Endothelial cell of umbilical vein (primary cell): ENCODE data around the gene DERA. TPM values are rescaled to one million over a fixed set of nuclear protein-coding genes. Genes with fewer than 3 reads are reported as not detected.

Experiments
- BruUV-seq: library from RNA; stranded (reverse); fragments of 400-500 nt; replicated peaks from 2 replicates; lab custom pipeline; 2021; lab: Mats Ljungman, UMichigan
- CTCF ChIA-PET: fragments of 300-600, 350-600 bp; sonication (Branson Sonifier 250); formaldehyde crosslinking; loops from one replicate; lab custom pipeline; 2021; ENCODE audit warnings: antibody characterized with exemption, inconsistent platforms; lab: Charles Lee
- POLR2A ChIA-PET: fragments of 300-600, 350-600 bp; sonication (Branson Sonifier 250); formaldehyde crosslinking; loops from one replicate; lab custom pipeline; 2021; ENCODE audit warnings: antibody characterized with exemption, inconsistent platforms; lab: Charles Lee
- DNase-seq: peaks from one replicate; pipeline ENCODE4 v3.0.0-alpha.2; 2011; ENCODE audit warnings: low read depth, low spot score
- FAIRE-seq: peaks from 2 replicates; lab custom pipeline; 2011; peaks lifted over from hg19 to GRCh38; lab: Jason Lieb, UNC
- H2AFZ ChIP-seq: 2 replicates; pipeline ENCODE4 v1.6.0; 2012; ENCODE audit warnings: low read depth, low read length, control low read depth, inconsistent platforms
- H3K27ac ChIP-seq: 2 replicates; pipeline ENCODE4 v1.5.1; 2011; ENCODE audit warnings: low read depth, mild to moderate bottlenecking, control low read depth, low read length, moderate library complexity; ENCODE audit not compliant: insufficient read depth
- H3K27me3 ChIP-seq, 2 experiments: 2 replicates each; pipeline versions ENCODE4 v1.6.0 to v1.6.1; 2011; ENCODE audit warnings: low read length in 2 of 2, mixed read lengths in 1 of 2; ENCODE audit not compliant: control insufficient read depth in 2 of 2, insufficient read depth in 2 of 2
- H3K36me3 ChIP-seq, 2 experiments: 2 replicates in 1 of 2; 3 replicates in 1 of 2; pipeline ENCODE4 v1.5.1; 2011; ENCODE audit warnings: low read length in 2 of 2, mild to moderate bottlenecking in 1 of 2, moderate library complexity in 1 of 2; ENCODE audit not compliant: control insufficient read depth in 2 of 2, insufficient read depth in 2 of 2; ENCODE audit errors: extremely low read depth in 1 of 2
- H3K4me1 ChIP-seq: 3 replicates; pipeline ENCODE4 v1.5.1; 2011; ENCODE audit warnings: mild to moderate bottlenecking, low read length; ENCODE audit not compliant: control insufficient read depth, insufficient read depth; ENCODE audit errors: extremely low read depth
- H3K4me2 ChIP-seq: 2 replicates; pipeline ENCODE4 v1.6.1; 2011; ENCODE audit warnings: low read length, control low read depth, mixed read lengths; ENCODE audit not compliant: insufficient read depth
- H3K4me3 ChIP-seq, 3 experiments: fragments of 200-600 bp in 1 of 3; sonication (generic), shearing (Covaris generic) in 1 of 3; replicated peaks in 1 of 3; 2 replicates each; pipeline ENCODE4 v1.5.1; 2011 to 2016; ENCODE audit warnings: control low read depth in 3 of 3, low read length in 3 of 3, mild to moderate bottlenecking in 2 of 3, inconsistent platforms in 1 of 3, low read depth in 1 of 3, moderate library complexity in 1 of 3; ENCODE audit not compliant: insufficient read depth in 1 of 3
- H3K79me2 ChIP-seq: 2 replicates; pipeline ENCODE4 v1.6.0; 2012; ENCODE audit warnings: low read length, inconsistent platforms; ENCODE audit not compliant: control insufficient read depth, insufficient read depth
- H3K9ac ChIP-seq: replicated peaks from 2 replicates; pipeline ENCODE3; 2011; ENCODE audit warnings: low read length, control low read depth; ENCODE audit not compliant: insufficient read depth; ENCODE audit errors: extremely low read depth
- H3K9me1 ChIP-seq: replicated peaks from 3 replicates; pipeline ENCODE4 v1.6.0; 2011; ENCODE audit warnings: mild to moderate bottlenecking, low read length; ENCODE audit not compliant: control insufficient read depth, insufficient read depth; ENCODE audit errors: extremely low read depth
- H3K9me3 ChIP-seq: replicated peaks from 2 replicates; pipeline ENCODE4 v1.5.1; 2012; ENCODE audit warnings: low read length, inconsistent platforms; ENCODE audit not compliant: control insufficient read depth, insufficient read depth
- H4K20me1 ChIP-seq: replicated peaks from 2 replicates; pipeline ENCODE3; 2011; ENCODE audit warnings: mild to moderate bottlenecking, low read length; ENCODE audit not compliant: control insufficient read depth, insufficient read depth; ENCODE audit errors: extremely low read depth
- EZH2 ChIP-seq: IDR thresholded peaks from 2 replicates; pipeline ENCODE4 v1.6.1; 2012; ENCODE audit warnings: borderline replicate concordance, low read depth, mild to moderate bottlenecking, moderate library complexity, low read length, inconsistent platforms; ENCODE audit not compliant: severe bottlenecking
- FOS ChIP-seq: IDR thresholded peaks from 2 replicates; pipeline ENCODE4 v1.6.1; 2011; ENCODE audit warnings: mild to moderate bottlenecking, low read length, moderate library complexity, borderline replicate concordance; ENCODE audit not compliant: insufficient read depth
- GATA2 ChIP-seq: IDR thresholded peaks from 2 replicates; pipeline ENCODE4 v1.7.0; 2011; ENCODE audit warnings: low read depth, mild to moderate bottlenecking, moderate library complexity, mixed read lengths, low read length; ENCODE audit not compliant: insufficient read length, insufficient read depth
- JUN ChIP-seq: IDR thresholded peaks from 2 replicates; pipeline ENCODE4 v1.6.1; 2011; ENCODE audit warnings: borderline replicate concordance, low read depth; ENCODE audit not compliant: insufficient read length, insufficient read depth
- MAX ChIP-seq: IDR thresholded peaks from 2 replicates; pipeline ENCODE4 v1.6.1; 2011; ENCODE audit not compliant: insufficient read depth, insufficient read length
- MYC ChIP-seq: IDR thresholded peaks from one replicate; pipeline ENCODE4 v1.6.1; 2011; ENCODE audit warnings: mild to moderate bottlenecking, low read depth, low read length
- POLR2A ChIP-seq: IDR thresholded peaks from 2 replicates; pipeline ENCODE4 v1.6.1; 2012; ENCODE audit warnings: low read depth, mild to moderate bottlenecking, control low read depth, low read length
- POLR2AphosphoS5 ChIP-seq: IDR thresholded peaks from 2 replicates; pipeline ENCODE4 v1.6.1; 2012; ENCODE audit warnings: low read depth, mild to moderate bottlenecking, control low read depth, low read length, moderate library complexity; ENCODE audit not compliant: insufficient read depth
- dilution Hi-C: fragments of 300-500 bp; cut with MboI; formaldehyde crosslinking; loops from one replicate; pipeline ENCODE4 v1.15.0; 2019; ENCODE audit warnings: low sequenced_read_pairs; ENCODE audit not compliant: extremely low pct_ligation_motif_present
- intact Hi-C: fragments of 100-400 bp; cut with micrococcal nuclease; formaldehyde crosslinking; loops from one replicate; pipeline ENCODE4 v1.10.0; 2022
- polyA plus RNA-seq, 4 experiments: library from polyadenylated mRNA; depleted of rRNA in 3 of 4; stranded (reverse) in 3 of 4; unstranded in 1 of 4; fragments of >200 nt; gene quantifications; 2 replicates each; pipeline versions ENCODE4 v1.2.1 to v1.2.3, GENCODE V29; 2011 to 2012; ENCODE audit warnings: missing spikeins in 1 of 4
- total RNA-seq: library from RNA; stranded (reverse); gene quantifications from 2 replicates; pipeline ENCODE4 v1.2.3, GENCODE V29; 2021
- TF ChIP-seq, protein P1 (sequence below), 2 donors: IDR thresholded peaks; 1 replicate in 1 of 2; 2 replicates in 1 of 2; pipeline ENCODE4 v1.5.1; 2011; ENCODE audit warnings: low read length in 2 of 2, mild to moderate bottlenecking in 2 of 2, moderate library complexity in 2 of 2, control low read depth in 1 of 2, inconsistent platforms in 1 of 2, low read depth in 1 of 2; ENCODE audit not compliant: insufficient read depth in 1 of 2; ENCODE audit errors: extremely low read depth in 1 of 2

DERA gene
- total and polyA plus RNA-seq, 2 donors (not counting 3 experiments of a cell fraction or from before 2014, with no cell fraction given), result 19.8 to 41.5 TPM

GRCh38 chr12:15892645-15893259 lies 18.4 kb upstream of the DERA start:
- Histone ChIP-seq H3K9me1 (no peaks in the 10 kb centered on the region), H4K20me1 (peaks cover 3% of the 10 kb centered on the region), H2AFZ (no peak overlapping the region), H3K36me3 (peaks cover 7 to 17% of the 10 kb centered on the region in 2 experiments), H3K4me3 (no peak overlapping the region), H3K9me3 (no peaks in the 10 kb centered on the region), H3K79me2 (peaks cover 35% of the 10 kb centered on the region), H3K4me2 (no peak overlapping the region), H3K27ac (no peak overlapping the region), H3K9ac (no peak overlapping the region), H3K27me3 (no peaks in the 10 kb centered on the region), H3K4me1 (peaks cover 3% of the 10 kb centered on the region)
- intact Hi-C loops, result no loop called here
- FAIRE-seq (no peak), DNase-seq (no peak)
- BruUV-seq, result no TSS peak
- dilution Hi-C loops, result no loop called here
- CTCF ChIA-PET, result no interaction called here
- POLR2A ChIA-PET, result interaction anchor here (0.6 kb wide), 1 partner anchor 19 kb away, joined by 4 read pairs; no protein-coding TSS in a partner anchor
- TF ChIP-seq POLR2A, result no peak
- no peak for TF ChIP-seq EZH2
- TF ChIP-seq MAX, result no peak
- TF ChIP-seq GATA2, result no peak
- TF ChIP-seq MYC, result no peak
- TF ChIP-seq POLR2AphosphoS5, result no peak
- TF ChIP-seq, protein P1, sequence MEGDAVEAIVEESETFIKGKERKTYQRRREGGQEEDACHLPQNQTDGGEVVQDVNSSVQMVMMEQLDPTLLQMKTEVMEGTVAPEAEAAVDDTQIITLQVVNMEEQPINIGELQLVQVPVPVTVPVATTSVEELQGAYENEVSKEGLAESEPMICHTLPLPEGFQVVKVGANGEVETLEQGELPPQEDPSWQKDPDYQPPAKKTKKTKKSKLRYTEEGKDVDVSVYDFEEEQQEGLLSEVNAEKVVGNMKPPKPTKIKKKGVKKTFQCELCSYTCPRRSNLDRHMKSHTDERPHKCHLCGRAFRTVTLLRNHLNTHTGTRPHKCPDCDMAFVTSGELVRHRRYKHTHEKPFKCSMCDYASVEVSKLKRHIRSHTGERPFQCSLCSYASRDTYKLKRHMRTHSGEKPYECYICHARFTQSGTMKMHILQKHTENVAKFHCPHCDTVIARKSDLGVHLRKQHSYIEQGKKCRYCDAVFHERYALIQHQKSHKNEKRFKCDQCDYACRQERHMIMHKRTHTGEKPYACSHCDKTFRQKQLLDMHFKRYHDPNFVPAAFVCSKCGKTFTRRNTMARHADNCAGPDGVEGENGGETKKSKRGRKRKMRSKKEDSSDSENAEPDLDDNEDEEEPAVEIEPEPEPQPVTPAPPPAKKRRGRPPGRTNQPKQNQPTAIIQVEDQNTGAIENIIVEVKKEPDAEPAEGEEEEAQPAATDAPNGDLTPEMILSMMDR (IDR thresholded peaks at IDR 0.05; ENCODE audit: extremely low read depth in 1 of 2, insufficient read depth in 1 of 2, low read depth in 1 of 2, low read length in 2 of 2), result no peak
- no peak for TF ChIP-seq JUN
- no peak for TF ChIP-seq FOS
